CD4-positive, alpha-beta T cell treated with Interferon gamma for 1 hour (primary cell): ENCODE data around the gene SLC26A3.
"Not testable (repeated sequence)": the region's sequence is repeated elsewhere in the genome, so short reads cannot be mapped to it uniquely, and the experiment has no call there.

Experiments
- DNase-seq: peaks from one replicate; pipeline ENCODE4 v3.0.0-alpha.2; 2020

The SLC26A3 gene

GRCh38 chr7:107803009-107803610, at the start of gene SLC26A3:
Gene SLC26A3, minus strand, starts transcription at chr7:107803223. Its CDS starts 8,714 bp downstream, at chr7:107794509.
- DNase-seq: no peak

GRCh38 chr7:107850643-107851042, 47.6 kb upstream of the SLC26A3 start:
- no peak for DNase-seq

DNA sequence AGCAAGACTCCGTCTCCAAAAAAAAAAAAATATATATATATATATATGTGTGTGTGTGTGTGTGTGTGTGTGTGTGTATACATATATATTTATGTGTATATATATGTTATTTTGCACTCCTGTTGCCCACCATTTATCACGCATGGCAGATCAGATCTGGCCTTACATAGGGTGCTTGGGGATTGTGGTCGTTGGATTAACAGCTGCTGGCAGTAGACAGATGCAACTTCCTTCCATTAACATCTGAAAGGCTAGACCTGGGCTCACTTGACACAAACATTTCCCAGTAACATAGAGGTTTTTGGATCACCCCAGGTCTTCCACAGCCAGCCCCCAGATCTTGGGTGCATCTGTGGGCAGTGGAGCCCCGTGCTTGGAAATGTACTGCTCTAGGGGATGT, 47.2 kb upstream of the SLC26A3 start:
- DNase-seq: no peak

DNA sequence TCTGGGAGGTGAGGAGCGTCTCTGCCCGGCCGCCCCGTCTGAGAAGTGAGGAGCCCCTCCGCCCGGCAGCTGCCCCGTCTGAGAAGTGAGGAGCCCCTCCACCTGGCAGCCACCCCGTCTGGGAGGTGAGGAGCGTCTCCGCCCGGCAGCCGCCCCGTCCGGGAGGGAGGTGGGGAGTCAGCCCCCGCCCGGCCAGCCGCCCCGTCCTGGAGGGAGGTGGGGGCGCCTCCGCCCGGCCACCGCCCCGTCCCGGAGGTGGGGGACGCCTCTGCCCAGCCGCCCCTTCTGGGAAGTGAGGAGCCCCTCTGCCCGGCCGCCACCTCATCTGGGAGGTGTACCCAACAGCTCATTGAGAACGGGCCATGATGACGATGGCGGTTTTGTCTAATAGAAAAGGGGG, 45.2 kb upstream of the SLC26A3 start:
- DNase-seq: not testable (repeated sequence)

- DNase-seq: not testable (repeated sequence)
Observed at GRCh38 chr7:107847836-107848175, 44.8 kb upstream of the SLC26A3 start.

DNA sequence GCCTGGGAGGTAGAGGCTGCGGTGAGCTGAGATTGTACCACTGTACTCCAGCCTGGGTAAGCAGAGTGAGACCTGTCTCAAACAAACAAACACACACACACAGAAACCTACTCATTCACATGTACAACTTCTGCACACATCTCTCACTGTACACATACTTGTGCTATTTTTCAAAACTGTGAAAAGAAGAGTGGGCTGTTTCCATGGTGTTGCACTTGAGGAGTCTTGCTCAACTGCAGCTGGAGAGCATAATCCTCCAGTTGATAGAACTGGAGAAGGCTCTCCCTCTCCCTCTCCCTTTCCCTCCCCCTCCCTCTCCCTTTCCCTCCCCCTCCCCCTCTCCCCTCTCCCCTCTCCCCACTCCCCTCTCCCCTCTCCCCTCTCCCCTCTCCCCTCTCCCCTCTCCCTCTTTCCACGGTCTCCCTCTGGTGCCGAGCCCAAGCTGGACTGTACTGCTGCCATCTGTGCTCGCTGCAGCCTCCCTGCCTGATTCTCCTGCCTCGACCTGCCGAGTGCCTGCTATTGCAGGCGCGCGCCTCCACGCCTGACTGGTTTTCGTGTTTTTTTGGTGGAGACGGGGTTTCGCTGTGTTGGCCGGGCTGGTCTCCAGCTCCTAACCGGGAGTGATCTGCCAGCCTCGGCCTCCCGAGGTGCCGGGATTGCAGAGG, 44.3 kb upstream of the SLC26A3 start:
- no peak for DNase-seq

- no peak for DNase-seq
Observed at GRCh38 chr7:107846324-107846723, 43.3 kb upstream of the SLC26A3 start.

DNA sequence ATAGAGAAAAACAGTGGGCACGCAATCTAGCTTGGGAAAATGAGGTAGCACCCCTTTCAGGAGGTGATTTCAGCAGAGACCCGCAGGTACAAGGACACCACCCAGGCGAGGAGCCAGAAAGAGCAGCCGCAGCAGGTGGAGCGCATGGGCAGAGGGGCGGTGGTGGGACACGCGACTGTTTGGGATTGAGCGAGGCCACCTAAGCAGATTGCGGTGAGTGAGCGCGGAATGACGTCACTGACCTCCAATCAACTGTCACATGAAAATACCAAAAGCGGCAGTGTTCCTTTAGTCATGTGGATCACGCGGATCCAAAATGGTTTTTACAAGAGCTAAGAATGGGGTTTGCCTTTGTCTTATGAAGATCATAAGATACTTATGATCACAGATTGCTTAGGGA, 40.2 kb upstream of the SLC26A3 start:
- DNase-seq: no peak

DNA sequence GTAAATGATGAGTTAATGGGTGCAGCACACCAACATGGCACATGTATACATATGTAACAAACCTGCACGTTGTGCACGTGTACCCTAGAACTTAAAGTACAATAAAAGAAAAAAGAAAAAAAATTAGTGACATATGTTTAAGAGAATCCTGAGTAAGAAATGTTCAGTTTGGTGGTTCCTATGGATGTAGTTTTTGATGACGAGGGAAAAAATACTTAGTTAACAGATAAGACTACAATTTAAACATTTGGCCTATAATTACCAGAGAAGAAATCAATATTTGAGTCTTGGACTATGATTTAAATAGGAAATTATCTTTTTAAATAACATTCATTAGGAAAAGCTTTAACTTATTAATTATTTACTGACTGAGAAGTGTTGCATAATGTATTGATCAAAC, 39.2 kb upstream of the SLC26A3 start:
- DNase-seq: no peak

DNA sequence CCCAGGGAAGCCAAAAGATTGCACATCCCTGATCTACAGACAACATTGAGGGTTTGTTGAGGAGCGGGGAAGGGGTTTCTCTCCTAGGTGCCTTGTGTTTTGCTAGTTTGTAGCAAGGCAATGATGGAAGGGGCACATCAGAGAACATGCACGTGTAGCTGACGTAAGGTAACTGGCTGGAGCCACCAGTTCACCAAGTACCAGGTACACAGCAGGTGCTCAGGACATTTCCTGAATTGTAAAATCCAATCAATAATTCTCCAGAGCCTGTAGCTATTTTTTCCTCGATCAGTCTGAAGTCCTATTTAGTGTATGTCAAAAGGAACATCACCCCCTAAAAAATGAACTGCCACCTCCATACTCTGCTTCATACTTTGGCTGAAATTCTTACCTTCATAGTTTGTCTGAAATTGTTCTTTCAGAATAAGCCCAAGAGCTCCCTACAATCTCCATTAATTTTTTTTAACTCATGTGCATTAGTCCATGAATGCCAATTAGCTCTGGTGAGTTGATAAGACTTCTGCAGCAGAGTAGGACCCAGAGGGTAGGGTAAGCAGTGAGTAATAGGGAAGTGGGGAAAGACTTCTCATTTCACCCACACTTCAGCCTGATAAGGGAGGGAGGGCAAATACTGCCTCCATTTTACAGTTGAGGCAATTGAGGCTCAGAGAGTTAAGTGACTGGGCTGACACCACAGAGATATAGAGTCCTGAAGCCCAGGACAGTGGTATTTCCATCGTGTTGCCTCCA, 36.0 kb upstream of the SLC26A3 start:
- no peak for DNase-seq

DNA sequence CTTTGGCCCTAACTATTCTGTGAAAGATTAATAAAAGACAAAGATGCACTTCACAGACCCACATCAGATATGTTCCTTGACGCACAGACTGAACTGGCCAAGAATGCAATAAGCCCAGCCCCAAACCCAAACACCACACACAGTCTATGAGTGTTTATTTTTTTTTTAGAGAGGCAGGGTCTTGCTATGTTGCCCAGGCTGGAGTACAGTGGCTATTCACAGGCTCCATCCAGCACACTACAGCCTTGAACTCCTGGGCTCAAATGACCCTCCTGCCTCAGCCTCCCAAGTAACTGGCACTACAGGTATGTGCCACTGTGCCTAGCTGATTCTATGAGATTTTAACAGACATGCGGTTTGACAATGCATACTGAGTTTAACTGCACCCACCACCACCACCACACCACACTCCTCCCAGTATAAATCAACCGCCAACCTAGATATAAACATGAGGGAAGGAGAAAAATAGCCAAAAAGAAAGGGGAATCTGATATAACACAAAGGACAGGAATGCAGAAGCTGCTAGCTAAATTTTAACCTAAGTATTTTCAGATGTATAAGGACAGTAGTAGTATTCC, 35.1 kb upstream of the SLC26A3 start:
- DNase-seq: no peak

GRCh38 chr7:107837145-107837512, 34.1 kb upstream of the SLC26A3 start:
- no peak for DNase-seq

GRCh38 chr7:107836237-107837144, 33.5 kb upstream of the SLC26A3 start:
- no peak for DNase-seq

DNA sequence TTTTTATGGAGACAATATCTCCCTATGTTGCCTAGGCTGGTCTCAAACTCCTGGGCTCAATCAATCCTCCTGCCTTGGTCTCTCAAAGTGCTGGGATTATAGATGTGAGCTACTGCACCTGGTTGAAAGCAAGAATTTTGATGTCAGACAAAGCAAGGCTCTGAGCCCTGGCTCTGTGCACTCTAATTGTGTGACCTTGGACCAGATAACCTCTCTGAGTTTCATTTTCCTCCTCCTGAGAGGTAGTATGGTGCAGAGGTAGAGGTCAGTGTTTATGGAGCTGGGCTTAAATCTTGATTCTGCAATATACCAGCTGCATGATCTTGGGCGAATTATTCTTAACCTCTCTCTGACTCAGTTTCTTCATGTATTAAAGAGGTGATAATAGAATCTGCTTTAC, 31.4 kb upstream of the SLC26A3 start:
- no peak for DNase-seq

DNA sequence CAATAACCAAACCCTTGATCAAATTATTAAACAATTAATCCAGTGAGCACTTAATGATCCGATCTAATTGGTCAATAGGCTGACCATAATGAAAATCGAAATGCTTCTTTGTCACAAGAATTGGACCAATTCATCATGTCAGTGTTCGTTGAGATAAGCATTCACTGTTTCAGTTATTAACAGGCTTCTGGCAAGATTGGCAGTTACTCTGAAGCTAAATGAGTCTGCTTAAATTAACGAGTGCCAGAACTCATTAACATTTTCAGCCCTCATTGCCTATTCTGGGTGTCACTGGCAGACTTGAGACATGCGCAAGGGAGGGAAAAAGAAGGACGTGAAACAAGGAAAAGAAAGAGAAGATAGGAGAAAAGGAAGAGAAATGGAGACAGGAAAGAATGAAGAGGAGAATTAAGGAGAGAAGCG, 30.7 kb upstream of the SLC26A3 start:
- no peak for DNase-seq

- no peak for DNase-seq
Observed at GRCh38 chr7:107830420-107830819, 27.4 kb upstream of the SLC26A3 start.

GRCh38 chr7:107828540-107828939, 25.5 kb upstream of the SLC26A3 start:
- DNase-seq: no peak

- DNase-seq: no peak
Observed at GRCh38 chr7:107827501-107827900, 24.5 kb upstream of the SLC26A3 start.

DNA sequence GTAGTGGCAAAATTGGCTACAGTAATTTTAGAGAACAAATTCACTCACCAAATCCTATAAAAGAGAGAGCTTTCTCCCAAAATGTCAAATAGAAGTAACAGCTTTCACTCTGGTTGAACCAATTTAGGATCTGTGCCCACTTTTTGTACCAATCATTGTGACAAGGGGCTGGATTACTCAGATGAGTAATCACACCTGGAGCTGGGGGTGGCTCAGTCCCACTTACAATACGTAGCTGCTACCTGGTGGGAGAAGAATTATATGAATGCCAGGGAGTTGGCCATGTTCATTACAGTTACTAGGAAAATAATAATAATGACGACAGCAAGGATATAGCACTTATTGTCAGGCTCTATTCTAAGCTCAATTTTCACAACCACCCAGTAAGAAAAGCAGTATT, 23.4 kb upstream of the SLC26A3 start:
- no peak for DNase-seq

DNA sequence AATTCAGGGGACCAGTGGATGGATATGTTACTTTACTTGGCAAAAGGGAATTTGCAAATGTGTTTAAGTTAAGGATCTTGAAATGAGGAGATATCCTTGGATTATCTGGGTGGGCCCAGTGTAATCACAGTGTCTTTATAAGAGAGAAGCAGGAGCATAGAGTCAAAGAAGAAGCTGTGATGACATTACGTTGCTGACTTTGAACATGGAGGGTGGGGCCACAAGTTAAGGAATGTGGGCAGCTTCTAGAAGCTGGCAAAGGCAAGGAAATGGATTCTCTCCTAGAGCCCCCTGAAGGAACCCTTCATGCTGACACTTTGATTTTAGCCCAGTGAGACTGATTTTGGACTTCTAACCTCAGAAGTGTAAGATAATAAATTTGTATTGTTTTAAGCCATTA, 21.8 kb upstream of the SLC26A3 start:
- no peak for DNase-seq

DNA sequence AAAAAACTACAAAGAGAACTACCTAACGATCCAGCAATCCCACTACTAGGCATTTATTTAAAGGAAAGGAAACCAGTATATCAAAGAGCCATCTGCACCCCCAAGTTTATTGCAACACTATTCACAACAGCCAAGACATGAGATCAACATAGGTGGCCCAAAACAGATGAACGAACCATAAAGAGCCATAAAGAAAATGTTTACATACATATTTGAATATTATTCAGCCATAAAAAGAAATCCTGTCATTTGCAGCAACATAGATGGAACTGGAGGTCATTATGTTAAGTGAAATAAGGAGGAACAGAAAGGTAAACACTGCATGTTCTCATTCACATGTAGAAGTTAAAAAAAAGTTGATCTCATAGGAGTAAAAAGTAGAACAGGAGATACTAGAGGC, 15.6 kb upstream of the SLC26A3 start:
- DNase-seq: no peak

GRCh38 chr7:107816011-107816566, 13.1 kb upstream of the SLC26A3 start:
- DNase-seq: no peak
